Keratinocyte (primary cell): ENCODE results near the gene DOK6.

Experiments used
- EZH2 ChIP-seq: IDR thresholded peaks from one replicate; pipeline ENCODE4 v1.6.1; 2012; ENCODE audit warnings: inconsistent platforms, mild to moderate bottlenecking, low read length, moderate library complexity
- TF ChIP-seq, protein P1 (sequence below), 3 experiments: IDR thresholded peaks in 1 of 3; conservative IDR thresholded peaks in 1 of 3; optimal IDR thresholded peaks in 1 of 3; 2 replicates in 2 of 3; 3 replicates in 1 of 3; pipeline versions ENCODE3 to v1.5.1; 2011; ENCODE audit warnings: low read length in 3 of 3, mild to moderate bottlenecking in 3 of 3, moderate library complexity in 2 of 3, control low read depth in 1 of 3, inconsistent platforms in 1 of 3; ENCODE audit not compliant: insufficient read depth in 2 of 3; ENCODE audit errors: extremely low read depth in 1 of 3

- TF ChIP-seq EZH2 = no peak
- TF ChIP-seq, protein P1, sequence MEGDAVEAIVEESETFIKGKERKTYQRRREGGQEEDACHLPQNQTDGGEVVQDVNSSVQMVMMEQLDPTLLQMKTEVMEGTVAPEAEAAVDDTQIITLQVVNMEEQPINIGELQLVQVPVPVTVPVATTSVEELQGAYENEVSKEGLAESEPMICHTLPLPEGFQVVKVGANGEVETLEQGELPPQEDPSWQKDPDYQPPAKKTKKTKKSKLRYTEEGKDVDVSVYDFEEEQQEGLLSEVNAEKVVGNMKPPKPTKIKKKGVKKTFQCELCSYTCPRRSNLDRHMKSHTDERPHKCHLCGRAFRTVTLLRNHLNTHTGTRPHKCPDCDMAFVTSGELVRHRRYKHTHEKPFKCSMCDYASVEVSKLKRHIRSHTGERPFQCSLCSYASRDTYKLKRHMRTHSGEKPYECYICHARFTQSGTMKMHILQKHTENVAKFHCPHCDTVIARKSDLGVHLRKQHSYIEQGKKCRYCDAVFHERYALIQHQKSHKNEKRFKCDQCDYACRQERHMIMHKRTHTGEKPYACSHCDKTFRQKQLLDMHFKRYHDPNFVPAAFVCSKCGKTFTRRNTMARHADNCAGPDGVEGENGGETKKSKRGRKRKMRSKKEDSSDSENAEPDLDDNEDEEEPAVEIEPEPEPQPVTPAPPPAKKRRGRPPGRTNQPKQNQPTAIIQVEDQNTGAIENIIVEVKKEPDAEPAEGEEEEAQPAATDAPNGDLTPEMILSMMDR (optimal IDR thresholded peaks at IDR 0.05 in 1 of 3, IDR thresholded peaks at IDR 0.05 in 1 of 3, conservative IDR thresholded peaks at IDR 0.05 in 1 of 3; ENCODE audit: extremely low read depth in 1 of 3, insufficient read depth in 2 of 3, low read length in 3 of 3) = no peak
Measured at GRCh38 chr18:69844656-69845055, 444.0 kb downstream of the DOK6 start.
